ENCODE data around the gene ABLIM3.
A peak's percentile ranks its signal among the peaks of the same experiment; 100 is the strongest.

DNA sequence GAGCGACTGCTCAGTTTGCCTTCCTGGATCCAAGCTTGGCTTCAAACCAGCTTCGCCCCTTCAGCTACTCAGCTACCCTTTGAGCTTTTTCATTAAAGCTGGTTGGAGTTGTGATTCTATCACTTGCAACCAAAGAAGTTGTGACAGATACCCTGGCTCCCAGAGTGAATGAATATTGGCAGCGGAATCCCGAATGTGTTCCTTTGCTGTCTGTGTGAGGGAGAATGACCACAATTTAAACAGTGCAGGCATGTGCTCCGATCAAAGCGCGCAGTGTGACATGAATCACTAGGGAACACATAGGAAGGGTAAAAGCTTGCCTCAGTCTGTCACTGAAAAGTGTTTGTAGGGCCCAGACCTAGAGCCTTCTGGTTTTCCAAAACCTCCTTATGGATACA lies 123.8 kb downstream of the ABLIM3 start:
- TF ChIP-seq POLR2AphosphoS5 (IDR thresholded peaks at IDR 0.05) = no peak
- peak in 1 of 5 experiments; percentile 2 for TF ChIP-seq CTCF (IDR thresholded peaks at IDR 0.05)
- no peak for TF ChIP-seq POLR2A (IDR thresholded peaks at IDR 0.05)
- no peak for TF ChIP-seq EP300 (IDR thresholded peaks at IDR 0.05; ENCODE audit: low read depth)

Measured in transverse colon (tissue), 4 donors.